Neuronal stem cell (in vitro differentiated cells): Measurements from ENCODE around the gene SHISA8.

Experiments
- small RNA-seq: library from polyadenylated mRNA; stranded (forward); fragments of <200 nt; extraction: miRNeasy Mini kit (QIAGEN cat#:217004); gene quantifications from one replicate; pipeline ENCODE3, GENCODE V24; 2013; ENCODE audit not compliant: insufficient read depth

SHISA8 gene

Small RNA genes lying within 50 kb of the gene (small RNA-seq; reads per million reads assigned to genes)
- 144 reads per million, percentile 97 among the genes with 10 or more reads in this experiment for gene MIR33A
